Psoas muscle (tissue), 8 donors: ENCODE results near the gene FAM174A. TPM values are rescaled to one million over a fixed set of nuclear protein-coding genes. Genes with fewer than 3 reads are reported as not detected.

Experiments
- ATAC-seq, 4 donors: fragments of 200-7000 bp; cut with Tn5 transposase; one replicate each; pipeline ENCODE4 v1.9.1; 2020; ENCODE audit warnings: moderate library complexity in 3 of 4, mild to moderate bottlenecking in 2 of 4
- DNase-seq, 2 donors: peaks; one replicate each; pipeline ENCODE4 v3.0.0-alpha.2; 2020
- H3K27ac ChIP-seq: fragments of 200-600 bp; one replicate; pipeline ENCODE4 v1.8.0; 2022
- H3K27me3 ChIP-seq, 3 donors: fragments of 200-600 bp in 1 of 3; one replicate each; pipeline versions ENCODE4 v1.6.1 to v1.8.0; 2013 to 2022; ENCODE audit warnings: low read length in 2 of 3, mild to moderate bottlenecking in 2 of 3, moderate library complexity in 1 of 3; ENCODE audit not compliant: insufficient read depth in 3 of 3
- H3K36me3 ChIP-seq, 2 donors: fragments of 200-600 bp in 1 of 2; one replicate each; pipeline versions ENCODE4 v1.6.1 to v1.8.0; 2013 to 2022; ENCODE audit warnings: low read depth in 1 of 2, mild to moderate bottlenecking in 1 of 2, moderate library complexity in 1 of 2; ENCODE audit not compliant: insufficient read depth in 1 of 2
- H3K4me1 ChIP-seq: fragments of 200-600 bp; one replicate; pipeline ENCODE4 v1.8.0; 2022
- H3K4me3 ChIP-seq: fragments of 200-600 bp; one replicate; pipeline ENCODE4 v1.8.0; 2022; ENCODE audit warnings: mild to moderate bottlenecking
- H3K9me3 ChIP-seq: fragments of 200-600 bp; one replicate; pipeline ENCODE4 v1.8.0; 2022
- CTCF ChIP-seq: fragments of 200-600 bp; IDR thresholded peaks from one replicate; pipeline ENCODE4 v1.8.0; 2022; ENCODE audit warnings: antibody characterized with exemption
- WGBS, 3 donors: extraction: QIAGEN DNeasy Blood & Tissue Kit; methylation state at CpG; one replicate each; pipeline versions ENCODE4 v1.1.6 to v1.1.7; 2013; 5-methylcytosine and 5-hydroxymethylcytosine counted together
- intact Hi-C, 2 donors: fragments of 100-400 bp; cut with DNase I; formaldehyde crosslinking; loops; one replicate each; pipeline versions ENCODE4 v1.11.0 to v1.14.2; 2022
- long read RNA-seq, 2 donors: library from polyadenylated mRNA; unstranded; transcript quantifications; one replicate each; pipeline ENCODE4 v2.0.0, GENCODE V29; 2021
- polyA plus RNA-seq, 3 donors: library from polyadenylated mRNA; stranded (reverse); fragments of 200-250 nt; gene quantifications; one replicate each; pipeline ENCODE4 v1.2.3, GENCODE V29; 2013
- total RNA-seq, 4 donors: library from RNA; stranded (reverse); fragmentation: NEBNext Ultra II Directional in 2 of 4; extraction: Animal tissue kit (Norgen Biotek cat#: 25700) in 2 of 4; gene quantifications; one replicate each; pipeline versions ENCODE4 v1.2.1 to v1.2.4, GENCODE V29; 2021 to 2023
- donor health status: healthy with polysubstance abuse.
- donor health status: DM: no; HTN: no; CAD: no; lungs with moderate emphysema.
- donor health status: Bipolar disorder and iron deficiency.
- donor health status: healthy.
- donor health status: DM: yes; HTN: yes; CAD: no.
- donor health status: DM: no; HTN: no; CAD: no.
- donor health status: DM: no; HTN: no; CAD: no.
- donor health status: DM: yes; HTN: yes; CAD: no.

FAM174A gene
- total RNA-seq (10 to 100 TPM; 30.6 to 39.1 (median 35.0) TPM), polyA plus RNA-seq (10 to 100 TPM; 37.5 to 55.1 (median 46.6) TPM)
- long read RNA-seq, donor 1, transcript FAM174A-201 (3 exons, 1,356 nt): major isoform, 40 of 41 reads
- long read RNA-seq, donor 1, partial matches to known transcripts: 0 of 41 reads
- long read RNA-seq, donor 1, other reads (novel, unspliced or antisense): 1 of 41 reads
- long read RNA-seq, donor 2, transcript FAM174A-201 (3 exons, 1,356 nt): major isoform, 37 of 42 reads
- long read RNA-seq, donor 2, partial matches to known transcripts: 0 of 42 reads
- long read RNA-seq, donor 2, other reads (novel, unspliced or antisense): 5 of 42 reads

GRCh38 chr5:100535060-100536005 is at the start of gene FAM174A:
Gene FAM174A (plus strand): TSS chr5:100535374. CDS start chr5:100535531, 157 bp downstream.
- Histone ChIP-seq H3K4me1 (peaks cover 24% of the 10 kb centered on the region), H3K27me3 (no peaks in the 10 kb centered on the region), H3K27ac (peak within 1 kb of the TSS; percentile 98), H3K36me3 (no peaks in the 10 kb centered on the region), H3K9me3 (peaks cover 9% of the 10 kb centered on the region), H3K4me3 (peak within 1 kb of the TSS; percentile 92)
- WGBS, 3 donors: 0 to 1% (median 0%) methylated on average over 62 of the region's 62 CpGs
- no peak for TF ChIP-seq CTCF
- peak; percentile 99 for ATAC-seq
- peak; percentile 96 to 98 for DNase-seq
- intact Hi-C loops: loop anchor here in 1 of 2 donors (5.0 kb wide), 1 partner anchor 62 kb away; no protein-coding TSS in a partner anchor

- Histone ChIP-seq H3K27ac (no peak overlapping the region), H3K9me3 (no peaks in the 10 kb centered on the region), H3K4me3 (no peak overlapping the region), H3K27me3 (no peaks in the 10 kb centered on the region), H3K4me1 (no peaks in the 10 kb centered on the region), H3K36me3 (no peaks in the 10 kb centered on the region)
- no peak for TF ChIP-seq CTCF
- ATAC-seq: no peak
- 95 to 100% (median 96%) methylated on average over 1 of the region's 1 CpG for WGBS, 3 donors
- no peak for DNase-seq
- intact Hi-C loops: no loop called here
Measured at GRCh38 chr5:100493996-100494395, 41.2 kb upstream of the FAM174A start.

GRCh38 chr5:100496296-100496695 is 38.9 kb upstream of the FAM174A start:
- no peaks in the 10 kb centered on the region for H3K27me3 ChIP-seq
- intact Hi-C loops: no loop called here
- H3K4me3 ChIP-seq: no peak overlapping the region
- ATAC-seq (no peak), DNase-seq (no peak)
- H3K9me3 ChIP-seq: no peaks in the 10 kb centered on the region
- TF ChIP-seq CTCF: no peak
- H3K27ac ChIP-seq: no peak overlapping the region
- no peaks in the 10 kb centered on the region for H3K36me3 ChIP-seq
- no peaks in the 10 kb centered on the region for H3K4me1 ChIP-seq
- WGBS, 3 donors: 54 to 76% (median 61%) methylated on average over 1 of the region's 1 CpG

GRCh38 chr5:100502684-100503083 is 32.5 kb upstream of the FAM174A start:
- ATAC-seq: no peak
- Histone ChIP-seq H3K4me3 (no peak overlapping the region), H3K27me3 (no peaks in the 10 kb centered on the region), H3K4me1 (no peaks in the 10 kb centered on the region), H3K9me3 (no peaks in the 10 kb centered on the region), H3K27ac (no peak overlapping the region), H3K36me3 (no peaks in the 10 kb centered on the region)
- no peak for DNase-seq
- WGBS, 3 donors: 89 to 95% (median 89%) methylated on average over 2 of the region's 2 CpGs
- intact Hi-C loops: no loop called here
- TF ChIP-seq CTCF: no peak
